ENCODE results near the gene VEPH1.

The VEPH1 gene

GRCh38 chr3:157231071-157231470 lies 272.1 kb downstream of the VEPH1 start:
- no peaks in the 10 kb centered on the region for H3F3A ChIP-seq (ENCODE audit: insufficient read depth)
- H3K4me3 ChIP-seq (ENCODE audit: insufficient read depth, low read length, poor library complexity, severe bottlenecking) = no peak overlapping the region
- no peak overlapping the region for H2AFZ ChIP-seq (ENCODE audit: low read depth, low read length, severe bottlenecking)
- H3K9me2 ChIP-seq (replicated peaks; ENCODE audit: insufficient read depth, low read length) = no peaks in the 10 kb centered on the region
- H3K9ac ChIP-seq (ENCODE audit: low read length) = no peak overlapping the region
- H4K20me1 ChIP-seq (ENCODE audit: low read depth, low read length) = no peaks in the 10 kb centered on the region
- peaks cover 2% of the 10 kb centered on the region; the same call in 1 of the 2 replicates for H3K27me3 ChIP-seq (ENCODE audit: low read length)
- H3K27ac ChIP-seq (ENCODE audit: low read depth, low read length) = no peak overlapping the region
- TF ChIP-seq EZH2phosphoT487 (conservative IDR thresholded peaks at IDR 0.05; ENCODE audit: low read length) = no peak
- TF ChIP-seq CTCF (IDR thresholded peaks at IDR 0.05; ENCODE audit: insufficient read depth, low read length, poor library complexity, severe bottlenecking) = no peak
- H3K79me2 ChIP-seq (ENCODE audit: insufficient read depth, low read length) = no peaks in the 10 kb centered on the region
- H3K4me2 ChIP-seq (ENCODE audit: low read depth, low read length, poor library complexity, severe bottlenecking) = no peak overlapping the region
- H3K36me3 ChIP-seq (ENCODE audit: low read length) = no peaks in the 10 kb centered on the region
- H3K9me3 ChIP-seq (ENCODE audit: insufficient read depth, low read length) = no peaks in the 10 kb centered on the region

GRCh38 chr3:157226173-157226847 lies 276.9 kb downstream of the VEPH1 start:
- no peaks in the 10 kb centered on the region for H4K20me1 ChIP-seq (ENCODE audit: low read depth, low read length)
- H2AFZ ChIP-seq (ENCODE audit: low read depth, low read length, severe bottlenecking) = no peak overlapping the region
- H3K27ac ChIP-seq (ENCODE audit: low read depth, low read length) = no peak overlapping the region
- TF ChIP-seq EZH2phosphoT487 (conservative IDR thresholded peaks at IDR 0.05; ENCODE audit: low read length) (no peak), CTCF (IDR thresholded peaks at IDR 0.05; ENCODE audit: insufficient read depth, low read length, poor library complexity, severe bottlenecking) (no peak)
- H3K9me3 ChIP-seq (ENCODE audit: insufficient read depth, low read length) = no peaks in the 10 kb centered on the region
- no peak overlapping the region for H3K4me2 ChIP-seq (ENCODE audit: low read depth, low read length, poor library complexity, severe bottlenecking)
- H3K9ac ChIP-seq (ENCODE audit: low read length) = no peak overlapping the region
- H3K9me2 ChIP-seq (replicated peaks; ENCODE audit: insufficient read depth, low read length) = no peaks in the 10 kb centered on the region
- H3K36me3 ChIP-seq (ENCODE audit: low read length) = no peaks in the 10 kb centered on the region
- no peaks in the 10 kb centered on the region for H3K27me3 ChIP-seq (ENCODE audit: low read length)
- H3K4me3 ChIP-seq (ENCODE audit: insufficient read depth, low read length, poor library complexity, severe bottlenecking) = no peak overlapping the region
- no peaks in the 10 kb centered on the region for H3K79me2 ChIP-seq (ENCODE audit: insufficient read depth, low read length)
- H3F3A ChIP-seq (ENCODE audit: insufficient read depth) = no peaks in the 10 kb centered on the region

DNA sequence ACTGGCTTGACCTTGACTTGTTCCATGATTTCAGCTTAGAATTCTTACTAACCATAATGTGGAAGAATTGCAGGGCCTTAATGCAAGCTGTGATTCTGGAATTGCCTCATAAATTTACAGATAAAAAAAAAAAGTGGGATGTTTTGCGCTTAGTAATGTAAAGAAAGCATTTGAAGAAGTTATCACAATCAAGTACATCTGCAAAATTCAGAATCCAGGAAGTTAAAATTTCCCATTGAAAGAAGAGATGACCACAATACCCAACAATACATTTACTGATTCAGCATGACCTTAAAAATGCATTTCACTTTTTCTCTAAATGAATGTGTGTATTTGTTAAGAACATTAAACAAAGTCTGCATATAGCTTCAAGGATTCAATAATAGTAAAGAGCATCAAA lies 278.2 kb downstream of the VEPH1 start:
- no peak overlapping the region for H3K4me3 ChIP-seq (ENCODE audit: insufficient read depth, low read length, poor library complexity, severe bottlenecking)
- H3K27me3 ChIP-seq (ENCODE audit: low read length) = no peaks in the 10 kb centered on the region
- no peaks in the 10 kb centered on the region for H3K9me2 ChIP-seq (replicated peaks; ENCODE audit: insufficient read depth, low read length)
- no peak for TF ChIP-seq CTCF (IDR thresholded peaks at IDR 0.05; ENCODE audit: insufficient read depth, low read length, poor library complexity, severe bottlenecking)
- no peak for TF ChIP-seq EZH2phosphoT487 (conservative IDR thresholded peaks at IDR 0.05; ENCODE audit: low read length)
- H3K79me2 ChIP-seq (ENCODE audit: insufficient read depth, low read length) = no peaks in the 10 kb centered on the region
- no peaks in the 10 kb centered on the region for H3F3A ChIP-seq (ENCODE audit: insufficient read depth)
- H3K27ac ChIP-seq (ENCODE audit: low read depth, low read length) = no peak overlapping the region
- H4K20me1 ChIP-seq (ENCODE audit: low read depth, low read length) = no peaks in the 10 kb centered on the region
- no peaks in the 10 kb centered on the region for H3K9me3 ChIP-seq (ENCODE audit: insufficient read depth, low read length)
- H3K9ac ChIP-seq (ENCODE audit: low read length) = no peak overlapping the region
- no peak overlapping the region for H2AFZ ChIP-seq (ENCODE audit: low read depth, low read length, severe bottlenecking)
- H3K4me2 ChIP-seq (ENCODE audit: low read depth, low read length, poor library complexity, severe bottlenecking) = no peak overlapping the region
- H3K36me3 ChIP-seq (ENCODE audit: low read length) = no peaks in the 10 kb centered on the region

Data from SU-DHL-6 (cell line).